ENCODE results near the gene AZIN2. TPM values are rescaled to one million over a fixed set of nuclear protein-coding genes. Genes with fewer than 3 reads are reported as not detected.

AZIN2 gene
- total and polyA plus RNA-seq, 9 of the 15 experiments (the other 6 are each of a cell fraction or from before 2014, with no cell fraction given) = 0.06 to 0.91 (median 0.42) TPM; not detected in 2

DNA sequence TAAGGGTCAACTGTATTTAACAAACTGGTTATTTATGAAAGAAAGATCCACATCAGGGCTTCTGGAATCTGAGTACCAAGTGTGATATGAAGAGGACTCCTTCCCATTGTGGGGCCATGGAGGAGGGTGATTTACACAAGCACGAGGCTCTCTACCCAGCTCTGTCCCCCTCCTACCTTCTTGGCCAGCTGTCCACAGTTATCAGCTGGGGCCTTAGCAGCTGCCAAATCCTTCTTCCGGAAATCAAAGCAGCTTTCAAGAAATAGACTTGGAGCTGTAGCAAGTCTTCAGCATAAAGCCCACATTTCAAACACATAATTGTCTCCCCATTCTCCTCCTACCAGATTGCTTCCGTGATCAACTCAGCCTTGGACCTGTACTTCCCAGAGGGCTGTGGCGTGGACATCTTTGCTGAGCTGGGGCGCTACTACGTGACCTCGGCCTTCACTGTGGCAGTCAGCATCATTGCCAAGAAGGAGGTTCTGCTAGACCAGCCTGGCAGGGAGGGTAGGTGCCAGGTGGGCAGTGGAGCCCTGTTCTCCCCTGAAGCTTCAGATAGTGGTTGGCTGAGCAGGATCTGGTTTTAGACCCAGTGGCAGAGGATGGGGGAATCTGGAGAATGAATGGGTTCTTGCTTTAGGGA is 15.5 kb downstream of the AZIN2 start:
- H4K20me1 ChIP-seq (replicated peaks; ENCODE audit: control insufficient read depth, insufficient read depth, low read length) = peaks cover 7% of the 10 kb centered on the region
- H3K9me1 ChIP-seq (ENCODE audit: control insufficient read depth, insufficient read depth, low read length) = no peaks in the 10 kb centered on the region
- no peaks in the 10 kb centered on the region for H3K36me3 ChIP-seq (ENCODE audit: control insufficient read depth, insufficient read depth, low read length)
- H3K4me1 ChIP-seq (replicated peaks in 1 of 2; ENCODE audit: control insufficient read depth in 2 of 2, insufficient read depth in 2 of 2, low read length in 2 of 2) = peaks cover 0 to 12% of the 10 kb centered on the region in 2 experiments; a peak in 4 of 5 replicates
- in situ Hi-C loops (cut with MboI) (no loop called here), intact Hi-C loops (cut with micrococcal nuclease) (no loop called here)
- H2AFZ ChIP-seq (ENCODE audit: low read depth, low read length) = no peak overlapping the region
- no peak overlapping the region for H3K27ac ChIP-seq (ENCODE audit: extremely low read depth, low read depth, low read length)
- WGBS (ENCODE audit: insufficient coverage, low coverage, missing lambda C conversion rate) = 45% methylated on average over 7 of the region's 7 CpGs
- DNase-seq (ENCODE audit: extremely low read depth in 1 of 4, low spot score in 3 of 4) (no peak), FAIRE-seq (no peak), ATAC-seq (no peak)
- no peaks in the 10 kb centered on the region for H3K9me3 ChIP-seq (replicated peaks; ENCODE audit: control insufficient read depth, insufficient read depth, low read depth, low read length)
- no peak overlapping the region for H3K9ac ChIP-seq (ENCODE audit: insufficient read depth in 1 of 2, low read depth in 2 of 2, low read length in 2 of 2)
- H3K4me2 ChIP-seq (ENCODE audit: insufficient read depth, low read length) = no peak overlapping the region; the same call in 1 of the 2 replicates
- H3K79me2 ChIP-seq (ENCODE audit: control insufficient read depth, insufficient read depth, low read length) = no peaks in the 10 kb centered on the region
- BruUV-seq (replicated peaks) = no TSS peak
- no peak overlapping the region for H3K4me3 ChIP-seq
- ChIA-PET POLR2A (interaction anchor here (0.6 to 1.2 kb wide), 3 partner anchors 16 to 85 kb away, joined by 3 to 5 read pairs (median 3); partner anchors contain the start of gene AZIN2), CTCF (ENCODE audit: low intra/inter-chr PET ratio) (no interaction called here)
- H3K27me3 ChIP-seq (ENCODE audit: control insufficient read depth in 2 of 2, insufficient read depth in 2 of 2, low read length in 2 of 2) = peaks cover 0 to 4% of the 10 kb centered on the region in 2 experiments; a peak in 1 of 5 replicates
- TF ChIP-seq MYC (IDR thresholded peaks at IDR 0.05; ENCODE audit: low read depth, low read length) (0 out of 2 replicates have a peak, but pooled peaks have one; percentile 17), MYC (CRISPR knock-in tag; IDR thresholded peaks at IDR 0.05; ENCODE audit: borderline replicate concordance, low read depth) (no peak), CBFA2T3 (IDR thresholded peaks at IDR 0.05) (peak; percentile 39; the same call in 1 of the 2 replicates), GATAD2A (IDR thresholded peaks at IDR 0.05) (no peak)

DNA sequence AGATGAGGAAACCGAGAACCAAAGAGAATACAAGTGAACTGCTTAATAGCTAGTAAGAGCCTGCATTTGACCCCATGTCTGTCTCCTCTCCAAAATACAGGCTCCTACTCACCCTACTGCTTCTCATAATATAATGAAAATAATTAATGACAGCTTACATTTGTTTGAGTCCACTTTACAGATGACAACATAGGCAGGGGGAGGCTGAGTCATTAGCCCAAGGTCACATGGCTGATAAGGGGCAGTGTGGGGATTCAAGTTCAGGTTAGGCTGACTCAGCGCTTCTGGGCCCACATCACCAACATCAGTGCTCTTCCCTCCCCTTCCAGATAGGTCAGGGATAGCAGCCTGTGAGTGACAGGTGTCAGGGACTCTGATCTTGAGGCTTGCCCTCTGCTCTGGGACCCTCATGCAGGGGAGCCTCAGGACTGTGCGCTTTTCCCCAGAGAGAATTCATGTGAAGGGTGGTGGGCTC is 16.2 kb downstream of the AZIN2 start:
- Histone ChIP-seq H3K4me3 (no peak overlapping the region), H3K4me1 (replicated peaks in 1 of 2; ENCODE audit: control insufficient read depth in 2 of 2, insufficient read depth in 2 of 2, low read length in 2 of 2) (peaks cover 0 to 12% of the 10 kb centered on the region in 2 experiments; a peak in 4 of 5 replicates), H3K36me3 (ENCODE audit: control insufficient read depth, insufficient read depth, low read length) (no peaks in the 10 kb centered on the region), H3K9me3 (replicated peaks; ENCODE audit: control insufficient read depth, insufficient read depth, low read depth, low read length) (no peaks in the 10 kb centered on the region), H3K27ac (ENCODE audit: extremely low read depth, low read depth, low read length) (no peak overlapping the region), H2AFZ (ENCODE audit: low read depth, low read length) (no peak overlapping the region), H4K20me1 (replicated peaks; ENCODE audit: control insufficient read depth, insufficient read depth, low read length) (peaks cover 7% of the 10 kb centered on the region), H3K9ac (ENCODE audit: insufficient read depth in 1 of 2, low read depth in 2 of 2, low read length in 2 of 2) (no peak overlapping the region), H3K27me3 (ENCODE audit: control insufficient read depth in 2 of 2, insufficient read depth in 2 of 2, low read length in 2 of 2) (peaks cover 4 to 6% of the 10 kb centered on the region in 2 experiments; a peak in 4 of 5 replicates), H3K9me1 (ENCODE audit: control insufficient read depth, insufficient read depth, low read length) (no peaks in the 10 kb centered on the region), H3K79me2 (ENCODE audit: control insufficient read depth, insufficient read depth, low read length) (no peaks in the 10 kb centered on the region), H3K4me2 (ENCODE audit: insufficient read depth, low read length) (no peak overlapping the region; the same call in 1 of the 2 replicates)
- ATAC-seq (peak; percentile 16; the same call in 1 of the 3 replicates), FAIRE-seq (no peak), DNase-seq (ENCODE audit: extremely low read depth in 1 of 4, low spot score in 3 of 4) (peak; percentile 45 to 69 (median 56))
- no TSS peak for BruUV-seq (replicated peaks)
- CTCF ChIA-PET (ENCODE audit: low intra/inter-chr PET ratio) = no interaction called here
- intact Hi-C loops (cut with micrococcal nuclease) (no loop called here), in situ Hi-C loops (cut with MboI) (no loop called here)
- POLR2A ChIA-PET = interaction anchor here (0.6 to 0.9 kb wide), 2 partner anchors 17 to 84 kb away, joined by 3 to 5 read pairs; no protein-coding TSS in a partner anchor
- WGBS (ENCODE audit: insufficient coverage, low coverage, missing lambda C conversion rate) = 14% methylated on average over 3 of the region's 3 CpGs
- peak; percentile 95 for TF ChIP-seq BACH1 (tag; IDR thresholded peaks at IDR 0.05)
- peak; percentile 15; the same call in 1 of the 2 replicates for TF ChIP-seq CBFA2T2 (conservative IDR thresholded peaks at IDR 0.05)
- no peak for TF ChIP-seq TAL1 (IDR thresholded peaks at IDR 0.05)
- TF ChIP-seq USF1 (CRISPR knock-in tag; IDR thresholded peaks at IDR 0.05) = peak; percentile 68
- TF ChIP-seq PBX2 (CRISPR knock-in tag; IDR thresholded peaks at IDR 0.05; ENCODE audit: low read depth) = no peak
- TF ChIP-seq PBX2 (tag; conservative IDR thresholded peaks at IDR 0.05; ENCODE audit: low read depth) = peak; percentile 41; the same call in 1 of the 2 replicates
- TF ChIP-seq ADNP (tag; IDR thresholded peaks at IDR 0.05) = peak; percentile 52

All from K562 (cell line).